ENCODE results near the gene SLCO1C1. TPM values are rescaled to one million over a fixed set of nuclear protein-coding genes. Genes with fewer than 3 reads are reported as not detected.

SLCO1C1 gene
- total RNA-seq, 1 experiment from 2014 or later, result not detected

GRCh38 chr12:20711846-20712245 is 16.7 kb downstream of the SLCO1C1 start:
- TF ChIP-seq EGR1 (IDR thresholded peaks at IDR 0.05; ENCODE audit: low read depth), result no peak
- TF ChIP-seq, protein P1, sequence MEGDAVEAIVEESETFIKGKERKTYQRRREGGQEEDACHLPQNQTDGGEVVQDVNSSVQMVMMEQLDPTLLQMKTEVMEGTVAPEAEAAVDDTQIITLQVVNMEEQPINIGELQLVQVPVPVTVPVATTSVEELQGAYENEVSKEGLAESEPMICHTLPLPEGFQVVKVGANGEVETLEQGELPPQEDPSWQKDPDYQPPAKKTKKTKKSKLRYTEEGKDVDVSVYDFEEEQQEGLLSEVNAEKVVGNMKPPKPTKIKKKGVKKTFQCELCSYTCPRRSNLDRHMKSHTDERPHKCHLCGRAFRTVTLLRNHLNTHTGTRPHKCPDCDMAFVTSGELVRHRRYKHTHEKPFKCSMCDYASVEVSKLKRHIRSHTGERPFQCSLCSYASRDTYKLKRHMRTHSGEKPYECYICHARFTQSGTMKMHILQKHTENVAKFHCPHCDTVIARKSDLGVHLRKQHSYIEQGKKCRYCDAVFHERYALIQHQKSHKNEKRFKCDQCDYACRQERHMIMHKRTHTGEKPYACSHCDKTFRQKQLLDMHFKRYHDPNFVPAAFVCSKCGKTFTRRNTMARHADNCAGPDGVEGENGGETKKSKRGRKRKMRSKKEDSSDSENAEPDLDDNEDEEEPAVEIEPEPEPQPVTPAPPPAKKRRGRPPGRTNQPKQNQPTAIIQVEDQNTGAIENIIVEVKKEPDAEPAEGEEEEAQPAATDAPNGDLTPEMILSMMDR (IDR thresholded peaks at IDR 0.05 in 2 of 3, conservative IDR thresholded peaks at IDR 0.05 in 1 of 3; ENCODE audit: borderline replicate concordance in 1 of 3, insufficient read depth in 1 of 3, low read depth in 2 of 3, low read length in 2 of 3), result no peak
- TF ChIP-seq JUND (IDR thresholded peaks at IDR 0.05), result no peak
- no peak for TF ChIP-seq CEBPB (IDR thresholded peaks at IDR 0.05; ENCODE audit: low read depth)
- no peak for TF ChIP-seq TCF7L2 (IDR thresholded peaks at IDR 0.05; ENCODE audit: borderline replicate concordance, extremely low read depth, insufficient read depth, insufficient read length)
- TF ChIP-seq RAD21 (IDR thresholded peaks at IDR 0.05; ENCODE audit: low read depth), result no peak
- H3K4me1 ChIP-seq (ENCODE audit: control insufficient read depth in 1 of 2, insufficient read depth in 2 of 2, low read length in 2 of 2), result no peaks in the 10 kb centered on the region
- CTCF ChIA-PET, result no interaction called here
- RAD21 ChIA-PET (ENCODE audit: low non-redundant PET in 1 of 2, low total read pairs in 2 of 2, uncharacterized antibody in 2 of 2, unreplicated experiment in 2 of 2), result no interaction called here
- no peak overlapping the region for H2AFZ ChIP-seq (ENCODE audit: low read depth, low read length, poor library complexity, severe bottlenecking)
- H3K9ac ChIP-seq (ENCODE audit: low read length), result no peak overlapping the region
- H4K20me1 ChIP-seq (ENCODE audit: insufficient read depth), result no peaks in the 10 kb centered on the region
- no TSS peak for BruUV-seq (replicated peaks)
- DNase-seq (ENCODE audit: low read depth, low spot score) (no peak), ATAC-seq (no peak)
- no peak overlapping the region for H3K27ac ChIP-seq (ENCODE audit: low read depth, low read length)
- no peaks in the 10 kb centered on the region for H3K27me3 ChIP-seq (ENCODE audit: insufficient read depth, low read length)
- H3K36me3 ChIP-seq (ENCODE audit: control insufficient read depth in 1 of 2, insufficient read depth in 2 of 2, low read length in 2 of 2), result no peaks in the 10 kb centered on the region
- H3K4me2 ChIP-seq (ENCODE audit: low read length), result no peak overlapping the region
- intact Hi-C loops (cut with micrococcal nuclease), result no loop called here
- POLR2A ChIA-PET, result no interaction called here
- H3K9me2 ChIP-seq (ENCODE audit: insufficient read depth), result no peaks in the 10 kb centered on the region
- no peaks in the 10 kb centered on the region for H3K9me3 ChIP-seq (ENCODE audit: control insufficient read depth in 1 of 2, insufficient read depth in 1 of 2, low read depth in 1 of 2, low read length in 2 of 2)
- no peak overlapping the region for H3K4me3 ChIP-seq (replicated peaks in 1 of 2; ENCODE audit: low read depth in 1 of 2, low read length in 2 of 2)
- no peaks in the 10 kb centered on the region for H3K79me2 ChIP-seq (ENCODE audit: insufficient read depth, low read length)

- intact Hi-C loops (cut with micrococcal nuclease), result no loop called here
- H3K4me1 ChIP-seq (ENCODE audit: control insufficient read depth in 1 of 2, insufficient read depth in 2 of 2, low read length in 2 of 2), result no peaks in the 10 kb centered on the region
- H4K20me1 ChIP-seq (ENCODE audit: insufficient read depth), result no peaks in the 10 kb centered on the region
- POLR2A ChIA-PET, result no interaction called here
- H2AFZ ChIP-seq (ENCODE audit: low read depth, low read length, poor library complexity, severe bottlenecking), result no peak overlapping the region
- H3K36me3 ChIP-seq (ENCODE audit: control insufficient read depth in 1 of 2, insufficient read depth in 2 of 2, low read length in 2 of 2), result no peaks in the 10 kb centered on the region
- no peak overlapping the region for H3K9ac ChIP-seq (ENCODE audit: low read length)
- H3K27me3 ChIP-seq (ENCODE audit: insufficient read depth, low read length), result no peaks in the 10 kb centered on the region
- no TSS peak for BruUV-seq (replicated peaks)
- TF ChIP-seq, protein P1 (IDR thresholded peaks at IDR 0.05 in 2 of 3, conservative IDR thresholded peaks at IDR 0.05 in 1 of 3; ENCODE audit: borderline replicate concordance in 1 of 3, insufficient read depth in 1 of 3, low read depth in 2 of 3, low read length in 2 of 3), result peak; percentile 22 to 42 (median 40); a peak in 5 of 6 replicates
- TF ChIP-seq, protein P2, sequence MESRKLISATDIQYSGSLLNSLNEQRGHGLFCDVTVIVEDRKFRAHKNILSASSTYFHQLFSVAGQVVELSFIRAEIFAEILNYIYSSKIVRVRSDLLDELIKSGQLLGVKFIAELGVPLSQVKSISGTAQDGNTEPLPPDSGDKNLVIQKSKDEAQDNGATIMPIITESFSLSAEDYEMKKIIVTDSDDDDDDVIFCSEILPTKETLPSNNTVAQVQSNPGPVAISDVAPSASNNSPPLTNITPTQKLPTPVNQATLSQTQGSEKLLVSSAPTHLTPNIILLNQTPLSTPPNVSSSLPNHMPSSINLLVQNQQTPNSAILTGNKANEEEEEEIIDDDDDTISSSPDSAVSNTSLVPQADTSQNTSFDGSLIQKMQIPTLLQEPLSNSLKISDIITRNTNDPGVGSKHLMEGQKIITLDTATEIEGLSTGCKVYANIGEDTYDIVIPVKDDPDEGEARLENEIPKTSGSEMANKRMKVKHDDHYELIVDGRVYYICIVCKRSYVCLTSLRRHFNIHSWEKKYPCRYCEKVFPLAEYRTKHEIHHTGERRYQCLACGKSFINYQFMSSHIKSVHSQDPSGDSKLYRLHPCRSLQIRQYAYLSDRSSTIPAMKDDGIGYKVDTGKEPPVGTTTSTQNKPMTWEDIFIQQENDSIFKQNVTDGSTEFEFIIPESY (IDR thresholded peaks at IDR 0.05; ENCODE audit: extremely low read depth, insufficient replicate concordance, low read length), result no peak
- TF ChIP-seq ATF3 (IDR thresholded peaks at IDR 0.05) (no peak), SP1 (IDR thresholded peaks at IDR 0.05; ENCODE audit: low read depth) (no peak), MAX (IDR thresholded peaks at IDR 0.05) (no peak), RAD21 (IDR thresholded peaks at IDR 0.05; ENCODE audit: low read depth) (peak; percentile 39)
- DNase-seq (ENCODE audit: low read depth, low spot score), result peak; percentile 3
- no peak overlapping the region for H3K4me3 ChIP-seq (replicated peaks in 1 of 2; ENCODE audit: low read depth in 1 of 2, low read length in 2 of 2)
- RAD21 ChIA-PET (ENCODE audit: low non-redundant PET in 1 of 2, low total read pairs in 2 of 2, uncharacterized antibody in 2 of 2, unreplicated experiment in 2 of 2), result no interaction called here
- H3K9me3 ChIP-seq (ENCODE audit: control insufficient read depth in 1 of 2, insufficient read depth in 1 of 2, low read depth in 1 of 2, low read length in 2 of 2), result no peaks in the 10 kb centered on the region
- no peak overlapping the region for H3K4me2 ChIP-seq (ENCODE audit: low read length)
- ATAC-seq, result peak; percentile 74
- H3K27ac ChIP-seq (ENCODE audit: low read depth, low read length), result no peak overlapping the region
- H3K9me2 ChIP-seq (ENCODE audit: insufficient read depth), result no peaks in the 10 kb centered on the region
- H3K79me2 ChIP-seq (ENCODE audit: insufficient read depth, low read length), result no peaks in the 10 kb centered on the region
- CTCF ChIA-PET, result interaction anchor here (1.2 to 1.3 kb wide), 2 partner anchors 237 to 350 kb away, joined by 3 to 4 read pairs; no protein-coding TSS in a partner anchor
Measured at GRCh38 chr12:20716037-20716436, 20.9 kb downstream of the SLCO1C1 start.

All from HCT116 (cell line).